Transverse colon (tissue), 4 donors: ENCODE results near the gene BMAL1.

Experiments
- CTCF ChIP-seq, 5 experiments: fragments of 200-600 bp in 3 of 5; fragments of 450-650 bp in 2 of 5; sonication (generic) in 3 of 5; IDR thresholded peaks; 1 replicate in 2 of 5; 2 replicates in 3 of 5; pipeline ENCODE4 v1.5.1; 2016 to 2017; ENCODE audit warnings: antibody characterized with exemption in 5 of 5, inconsistent platforms in 3 of 5, mild to moderate bottlenecking in 2 of 5, moderate library complexity in 1 of 5
- EP300 ChIP-seq: sonication (generic); formaldehyde crosslinking; IDR thresholded peaks from one replicate; pipeline ENCODE4 v1.6.1; 2017; ENCODE audit warnings: antibody characterized with exemption, low read depth
- POLR2A ChIP-seq: fragments of 450-650 bp; IDR thresholded peaks from one replicate; pipeline ENCODE4 v1.6.1; 2016; ENCODE audit warnings: antibody characterized with exemption, mild to moderate bottlenecking, moderate library complexity
- POLR2AphosphoS5 ChIP-seq, 3 donors: sonication (generic); formaldehyde crosslinking; IDR thresholded peaks; one replicate each; pipeline ENCODE4 v1.6.1; 2016; ENCODE audit warnings: antibody characterized with exemption in 3 of 3

DNA sequence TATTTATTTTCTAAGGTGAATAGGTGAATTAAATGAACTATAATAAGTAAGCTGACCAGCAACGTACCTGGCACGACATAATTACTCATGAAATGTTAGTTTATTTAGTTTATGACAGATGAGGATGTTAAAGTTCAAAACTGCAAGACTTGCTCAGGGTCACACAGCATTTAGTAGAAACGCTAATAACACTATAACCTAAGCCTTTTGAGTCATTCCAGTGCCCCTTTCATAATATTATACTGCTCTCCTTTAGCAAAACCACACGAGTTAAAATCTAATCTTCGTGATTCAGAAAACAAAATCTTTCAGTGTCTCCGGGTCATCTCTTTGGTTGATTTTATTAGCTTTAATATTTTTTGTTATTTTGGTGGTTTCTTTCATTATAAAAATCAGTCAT, 145.8 kb downstream of the BMAL1 start:
- TF ChIP-seq CTCF (IDR thresholded peaks at IDR 0.05) = no peak
- TF ChIP-seq POLR2AphosphoS5 (IDR thresholded peaks at IDR 0.05) = no peak
- no peak for TF ChIP-seq POLR2A
- TF ChIP-seq EP300 = no peak
